ENCODE measurements around the gene SFPQ. TPM values are rescaled to one million over a fixed set of nuclear protein-coding genes. Genes with fewer than 3 reads are reported as not detected.

The SFPQ gene
- total RNA-seq, 1 donor from 2014 or later = 81.0 TPM

- no peaks in the 10 kb centered on the region for H3K36me3 ChIP-seq
- no peak for DNase-seq
- H3K9me3 ChIP-seq (replicated peaks) = no peaks in the 10 kb centered on the region
- no peak overlapping the region for H3K27ac ChIP-seq (replicated peaks)
- intact Hi-C loops (cut with micrococcal nuclease) = no loop called here
- TF ChIP-seq, protein P1, sequence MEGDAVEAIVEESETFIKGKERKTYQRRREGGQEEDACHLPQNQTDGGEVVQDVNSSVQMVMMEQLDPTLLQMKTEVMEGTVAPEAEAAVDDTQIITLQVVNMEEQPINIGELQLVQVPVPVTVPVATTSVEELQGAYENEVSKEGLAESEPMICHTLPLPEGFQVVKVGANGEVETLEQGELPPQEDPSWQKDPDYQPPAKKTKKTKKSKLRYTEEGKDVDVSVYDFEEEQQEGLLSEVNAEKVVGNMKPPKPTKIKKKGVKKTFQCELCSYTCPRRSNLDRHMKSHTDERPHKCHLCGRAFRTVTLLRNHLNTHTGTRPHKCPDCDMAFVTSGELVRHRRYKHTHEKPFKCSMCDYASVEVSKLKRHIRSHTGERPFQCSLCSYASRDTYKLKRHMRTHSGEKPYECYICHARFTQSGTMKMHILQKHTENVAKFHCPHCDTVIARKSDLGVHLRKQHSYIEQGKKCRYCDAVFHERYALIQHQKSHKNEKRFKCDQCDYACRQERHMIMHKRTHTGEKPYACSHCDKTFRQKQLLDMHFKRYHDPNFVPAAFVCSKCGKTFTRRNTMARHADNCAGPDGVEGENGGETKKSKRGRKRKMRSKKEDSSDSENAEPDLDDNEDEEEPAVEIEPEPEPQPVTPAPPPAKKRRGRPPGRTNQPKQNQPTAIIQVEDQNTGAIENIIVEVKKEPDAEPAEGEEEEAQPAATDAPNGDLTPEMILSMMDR (IDR thresholded peaks at IDR 0.05; ENCODE audit: borderline replicate concordance) = no peak
- no peaks in the 10 kb centered on the region for H3K27me3 ChIP-seq (ENCODE audit: low read depth)
- H3K4me1 ChIP-seq = peaks cover 4% of the 10 kb centered on the region
- H3K4me3 ChIP-seq = no peak overlapping the region
These were observed 17.6 kb upstream of the SFPQ start for GRCh38 chr1:35210321-35211119.

DNA sequence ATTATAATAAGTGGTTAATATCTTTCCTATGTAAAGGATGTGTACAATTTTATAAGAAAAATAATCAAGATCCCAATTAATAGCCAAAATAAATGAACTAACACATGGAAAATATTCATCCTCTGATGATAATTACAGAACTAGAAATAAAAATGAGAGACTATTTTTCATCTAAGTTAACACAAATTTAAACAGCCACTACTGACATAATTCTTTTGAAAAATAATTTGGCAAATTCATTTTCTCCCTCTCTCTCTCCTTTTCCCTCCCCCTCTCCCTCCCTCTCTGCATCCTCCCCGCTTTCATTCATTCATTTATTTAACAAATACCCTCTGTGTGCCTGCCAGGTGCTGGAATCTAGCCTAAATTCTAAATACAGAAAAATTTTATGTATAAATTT, 10.3 kb upstream of the SFPQ start:
- Histone ChIP-seq H3K27ac (replicated peaks) (no peak overlapping the region), H3K9me3 (replicated peaks) (no peaks in the 10 kb centered on the region), H3K4me1 (peaks cover 4% of the 10 kb centered on the region), H3K36me3 (no peaks in the 10 kb centered on the region), H3K27me3 (ENCODE audit: low read depth) (no peaks in the 10 kb centered on the region), H3K4me3 (no peak overlapping the region)
- DNase-seq = no peak
- intact Hi-C loops (cut with micrococcal nuclease) = loop anchor here (5.0 kb wide), 1 partner anchor 94 kb away; no protein-coding TSS in a partner anchor
- TF ChIP-seq, protein P1 (IDR thresholded peaks at IDR 0.05; ENCODE audit: borderline replicate concordance) = no peak

DNA sequence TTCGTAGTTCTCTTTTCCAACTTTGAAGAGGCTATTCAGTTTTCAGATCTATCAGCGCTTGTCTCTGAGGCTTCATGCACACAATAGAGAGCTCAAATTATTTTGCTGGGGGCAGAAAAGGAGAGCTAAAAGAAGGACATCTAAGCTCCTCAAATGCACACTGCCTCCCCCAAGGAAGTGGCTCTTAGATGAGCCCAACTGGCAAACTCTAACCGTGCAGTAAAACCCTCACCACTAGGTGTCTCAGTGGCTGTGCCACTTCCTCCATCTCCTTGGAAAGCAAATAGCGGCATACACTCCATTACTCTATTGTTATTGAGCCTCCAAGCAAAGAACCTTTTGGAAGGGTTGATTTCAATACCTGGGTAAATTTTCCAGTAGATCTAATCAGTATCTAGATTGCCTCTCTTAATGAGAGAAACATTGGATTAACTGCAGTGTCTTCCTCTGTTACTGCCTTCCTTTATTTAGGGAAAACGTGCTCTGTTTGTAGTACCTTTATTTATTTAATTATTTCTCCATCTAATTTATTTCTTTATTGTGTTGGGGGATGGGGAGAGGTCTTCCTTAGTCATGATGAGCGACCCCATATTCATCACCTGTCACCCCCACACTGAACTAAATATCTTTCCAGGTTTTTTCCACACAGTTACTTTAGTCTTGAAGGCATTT, 9.2 kb upstream of the SFPQ start:
- TF ChIP-seq, protein P1 (IDR thresholded peaks at IDR 0.05; ENCODE audit: borderline replicate concordance) = peak; percentile 94
- H3K36me3 ChIP-seq = no peaks in the 10 kb centered on the region
- H3K9me3 ChIP-seq (replicated peaks) = no peaks in the 10 kb centered on the region
- peaks cover 4% of the 10 kb centered on the region for H3K4me1 ChIP-seq
- intact Hi-C loops (cut with micrococcal nuclease) = loop anchor here (5.0 kb wide), 1 partner anchor 95 kb away; no protein-coding TSS in a partner anchor
- no peak overlapping the region for H3K4me3 ChIP-seq
- DNase-seq = peak; percentile 39
- H3K27ac ChIP-seq (replicated peaks) = no peak overlapping the region
- H3K27me3 ChIP-seq (ENCODE audit: low read depth) = no peaks in the 10 kb centered on the region

GRCh38 chr1:35201631-35202030, 8.7 kb upstream of the SFPQ start:
- TF ChIP-seq, protein P1 (IDR thresholded peaks at IDR 0.05; ENCODE audit: borderline replicate concordance) = no peak
- Histone ChIP-seq H3K27me3 (ENCODE audit: low read depth) (no peaks in the 10 kb centered on the region), H3K4me3 (no peak overlapping the region), H3K36me3 (no peaks in the 10 kb centered on the region), H3K27ac (replicated peaks) (no peak overlapping the region), H3K9me3 (replicated peaks) (no peaks in the 10 kb centered on the region), H3K4me1 (peaks cover 4% of the 10 kb centered on the region)
- no peak for DNase-seq
- intact Hi-C loops (cut with micrococcal nuclease) = loop anchor here (5.0 kb wide), 1 partner anchor 96 kb away; no protein-coding TSS in a partner anchor

GRCh38 chr1:35192056-35192852, 691 bp downstream of the SFPQ start:
- Histone ChIP-seq H3K9me3 (replicated peaks) (no peaks in the 10 kb centered on the region), H3K27me3 (ENCODE audit: low read depth) (no peaks in the 10 kb centered on the region), H3K4me1 (peaks cover 59% of the 10 kb centered on the region), H3K4me3 (peak overlapping the region; percentile 100), H3K36me3 (peaks cover 44% of the 10 kb centered on the region), H3K27ac (replicated peaks) (peak overlapping the region; percentile 99)
- DNase-seq = peak; percentile 88
- TF ChIP-seq, protein P1 (IDR thresholded peaks at IDR 0.05; ENCODE audit: borderline replicate concordance) = peak; percentile 30
- intact Hi-C loops (cut with micrococcal nuclease) = no loop called here
